ENCODE data around the gene FAM114A2. TPM values are rescaled to one million over a fixed set of nuclear protein-coding genes. Genes with fewer than 3 reads are reported as not detected.

The FAM114A2 gene
- total RNA-seq, 1 donor from 2014 or later: 29.7 TPM

GRCh38 chr5:153968761-153969562 is 69.7 kb downstream of the FAM114A2 start:
- peaks cover 32% of the 10 kb centered on the region for H3K27me3 Mint-ChIP-seq (ENCODE audit: low read depth, unreplicated experiment)
- TF ChIP-seq EZH2 (IDR thresholded peaks at IDR 0.05; ENCODE audit: insufficient read depth, low read length): no peak
- TF ChIP-seq CTCF (IDR thresholded peaks at IDR 0.05; ENCODE audit: insufficient read depth, low read depth, low read length): no peak
- Histone ChIP-seq H3K4me3 (ENCODE audit: insufficient read depth, low read depth, low read length) (no peak overlapping the region), H3K9ac (ENCODE audit: low read length) (no peak overlapping the region), H3K27ac (ENCODE audit: low read depth, low read length) (no peak overlapping the region), H2AFZ (ENCODE audit: low read depth, low read length) (no peak overlapping the region), H3K36me3 (ENCODE audit: insufficient read depth, low read length) (no peaks in the 10 kb centered on the region), H3K79me2 (ENCODE audit: insufficient read depth, low read length) (no peaks in the 10 kb centered on the region), H3K4me1 (ENCODE audit: insufficient read depth, low read length) (peaks cover 5% of the 10 kb centered on the region), H4K20me1 (ENCODE audit: insufficient read depth, low read length) (no peaks in the 10 kb centered on the region), H3K4me2 (ENCODE audit: low read length) (no peak overlapping the region), H3K27me3 (ENCODE audit: insufficient read depth, low read length) (peaks cover 5% of the 10 kb centered on the region), H3K9me3 (ENCODE audit: insufficient read depth, low read depth, low read length) (no peaks in the 10 kb centered on the region)
- no peak overlapping the region for H3K27ac Mint-ChIP-seq (ENCODE audit: unreplicated experiment)
- no peaks in the 10 kb centered on the region for H3K4me1 Mint-ChIP-seq (ENCODE audit: low read depth, unreplicated experiment)
- FAIRE-seq (no peak), DNase-seq (ENCODE audit: low read depth) (no peak)
- H3K36me3 Mint-ChIP-seq (ENCODE audit: low read depth, unreplicated experiment): no peaks in the 10 kb centered on the region
- no peak overlapping the region for H3K4me3 Mint-ChIP-seq (ENCODE audit: unreplicated experiment)
- H3K9me3 Mint-ChIP-seq (ENCODE audit: unreplicated experiment): no peaks in the 10 kb centered on the region

DNA sequence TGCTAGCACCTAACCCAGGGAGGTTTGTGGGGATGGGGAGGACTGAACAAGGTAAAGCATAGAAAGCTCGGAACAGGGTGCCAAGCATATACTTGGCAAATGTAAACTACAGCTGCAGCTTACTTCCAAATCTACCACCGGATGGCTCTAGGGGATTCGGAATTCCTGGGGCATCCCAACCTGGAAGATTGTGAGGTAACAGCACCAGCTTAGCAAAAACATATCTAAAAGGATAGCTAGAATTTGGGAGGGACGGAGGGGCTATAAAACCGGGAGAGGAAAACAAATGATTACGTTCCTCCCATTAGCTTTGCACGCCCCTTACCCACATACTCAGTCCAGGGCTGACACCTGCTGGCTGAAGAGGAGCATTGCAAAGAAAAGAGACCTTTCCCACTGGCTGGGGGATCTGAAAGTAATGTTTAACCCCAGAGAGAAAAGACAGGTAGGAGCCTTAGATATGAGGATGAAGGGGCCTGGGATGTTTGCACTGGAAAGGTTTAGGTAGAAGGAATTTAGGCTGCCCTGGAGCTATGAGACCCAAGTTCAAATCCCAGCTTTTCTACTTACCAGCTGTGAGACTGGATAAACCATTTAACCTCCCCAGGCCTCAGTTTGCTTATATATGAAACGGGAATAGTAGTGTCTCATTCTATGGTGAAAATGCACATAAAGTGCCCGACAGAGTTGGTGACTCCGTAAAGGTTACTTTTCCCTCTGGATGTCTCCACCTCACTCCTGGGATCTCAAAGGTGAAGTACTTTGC is 73.6 kb downstream of the FAM114A2 start:
- no peaks in the 10 kb centered on the region for H3K9me3 Mint-ChIP-seq (ENCODE audit: unreplicated experiment)
- H3K27me3 Mint-ChIP-seq (ENCODE audit: low read depth, unreplicated experiment): peaks cover 17% of the 10 kb centered on the region
- H3K4me2 ChIP-seq (ENCODE audit: low read length): peak overlapping the region; percentile 85
- peak overlapping the region; percentile 68 for H2AFZ ChIP-seq (ENCODE audit: low read depth, low read length)
- H3K9ac ChIP-seq (ENCODE audit: low read length): peak overlapping the region; percentile 55
- H3K79me2 ChIP-seq (ENCODE audit: insufficient read depth, low read length): no peaks in the 10 kb centered on the region
- peaks cover 5% of the 10 kb centered on the region for H3K4me1 ChIP-seq (ENCODE audit: insufficient read depth, low read length)
- peak; percentile 37 for FAIRE-seq
- no peak overlapping the region for H3K27ac Mint-ChIP-seq (ENCODE audit: unreplicated experiment)
- H3K4me3 ChIP-seq (ENCODE audit: insufficient read depth, low read depth, low read length): peak overlapping the region; percentile 42
- H3K27ac ChIP-seq (ENCODE audit: low read depth, low read length): no peak overlapping the region
- no peaks in the 10 kb centered on the region for H4K20me1 ChIP-seq (ENCODE audit: insufficient read depth, low read length)
- no peak for DNase-seq (ENCODE audit: low read depth)
- no peaks in the 10 kb centered on the region for H3K36me3 ChIP-seq (ENCODE audit: insufficient read depth, low read length)
- no peaks in the 10 kb centered on the region for H3K36me3 Mint-ChIP-seq (ENCODE audit: low read depth, unreplicated experiment)
- H3K27me3 ChIP-seq (ENCODE audit: insufficient read depth, low read length): peaks cover 3% of the 10 kb centered on the region
- H3K9me3 ChIP-seq (ENCODE audit: insufficient read depth, low read depth, low read length): no peaks in the 10 kb centered on the region
- peaks cover 11% of the 10 kb centered on the region for H3K4me1 Mint-ChIP-seq (ENCODE audit: low read depth, unreplicated experiment)
- no peak overlapping the region for H3K4me3 Mint-ChIP-seq (ENCODE audit: unreplicated experiment)
- TF ChIP-seq CTCF (IDR thresholded peaks at IDR 0.05; ENCODE audit: insufficient read depth, low read depth, low read length): peak; percentile 96
- no peak for TF ChIP-seq EZH2 (IDR thresholded peaks at IDR 0.05; ENCODE audit: insufficient read depth, low read length)
